Right hindlimb (tissue), 1 donor: ENCODE results near the gene PRR20A.
"Not testable (repeated sequence)": the region's sequence is repeated elsewhere in the genome, so short reads cannot be mapped to it uniquely, and the experiment has no call there.

Experiments
- DNase-seq: peaks from one replicate; pipeline ENCODE4 v3.0.0-alpha.2; 2018

Gene PRR20A

DNA sequence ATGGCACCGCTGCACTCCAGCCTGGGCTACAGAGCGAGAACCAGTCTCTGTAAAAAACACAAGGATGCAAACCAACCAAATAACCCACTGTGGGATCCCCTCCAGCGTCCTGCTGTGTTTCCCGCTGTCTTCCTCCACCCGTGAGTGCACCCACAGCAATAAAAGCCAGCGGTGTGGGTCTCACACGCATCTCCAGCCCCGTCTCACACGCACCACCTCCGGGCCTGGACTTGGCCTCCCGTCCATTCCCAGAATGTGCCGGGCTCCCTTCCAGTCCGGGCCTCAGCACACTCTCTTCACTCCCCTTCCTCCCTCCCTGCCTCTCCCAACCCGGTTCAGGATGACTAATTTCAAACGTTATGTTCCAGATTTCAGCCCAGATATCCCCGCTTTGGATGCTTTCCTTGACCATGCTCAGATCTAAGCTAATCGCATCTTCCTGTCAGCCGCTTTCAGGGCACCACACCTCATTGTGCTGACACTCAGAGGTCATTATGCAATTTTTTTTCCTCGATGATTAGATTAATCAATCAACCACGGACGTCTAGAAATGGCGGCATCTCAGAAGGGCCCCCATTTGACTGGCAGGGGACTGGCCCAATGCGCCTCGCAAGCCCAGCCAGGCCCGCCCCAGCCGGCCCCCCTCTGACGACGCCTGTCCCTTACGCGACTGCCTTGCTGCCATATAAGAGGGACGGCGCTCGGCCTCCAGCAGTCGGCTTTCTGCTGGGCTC, at the start of gene PRR20A:
TSS of gene PRR20A (plus strand) at position 684 of the 734 bp plus-strand sequence. CDS start 387 bp downstream, outside the sequence.
- not testable (repeated sequence) for DNase-seq

DNA sequence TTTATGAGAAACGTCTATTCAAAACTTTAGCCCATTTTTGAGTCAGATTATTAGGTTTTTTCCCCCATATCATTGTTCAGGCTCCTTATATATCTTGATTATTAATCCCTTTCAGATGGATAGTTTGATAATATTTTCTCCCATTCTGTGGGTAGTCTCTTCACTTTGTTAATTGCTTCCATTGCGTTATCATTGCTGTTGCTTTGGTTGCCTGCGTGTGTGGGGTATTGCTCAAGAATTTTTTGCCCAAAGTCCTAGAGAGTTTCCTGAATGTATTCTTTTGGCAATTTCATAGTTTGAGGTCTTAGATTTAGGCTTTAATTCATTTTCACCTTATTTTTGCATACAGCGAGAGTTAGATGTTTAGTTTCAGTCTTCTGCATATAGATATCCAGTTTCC, 25.8 kb upstream of the PRR20A start:
- DNase-seq = no peak

DNA sequence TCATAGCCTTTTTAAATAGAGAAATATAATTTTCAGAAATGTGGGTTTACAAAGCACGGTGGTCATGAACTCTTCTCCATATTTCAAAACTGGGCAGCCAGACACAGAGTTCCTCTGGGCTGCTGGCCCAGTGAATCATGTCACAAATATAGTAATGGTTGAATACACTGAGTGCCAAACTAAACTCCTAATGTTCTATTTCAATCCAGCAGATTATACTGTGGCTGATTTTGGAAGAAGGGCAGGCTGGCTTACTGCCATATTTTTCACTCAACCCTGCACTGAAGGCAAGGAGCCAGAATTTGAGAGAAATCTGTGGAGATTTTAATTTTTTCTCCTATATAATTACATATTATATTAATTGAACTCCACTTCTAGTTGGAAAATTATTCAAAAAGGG, 17.0 kb upstream of the PRR20A start:
- DNase-seq = peak; percentile 84

DNA sequence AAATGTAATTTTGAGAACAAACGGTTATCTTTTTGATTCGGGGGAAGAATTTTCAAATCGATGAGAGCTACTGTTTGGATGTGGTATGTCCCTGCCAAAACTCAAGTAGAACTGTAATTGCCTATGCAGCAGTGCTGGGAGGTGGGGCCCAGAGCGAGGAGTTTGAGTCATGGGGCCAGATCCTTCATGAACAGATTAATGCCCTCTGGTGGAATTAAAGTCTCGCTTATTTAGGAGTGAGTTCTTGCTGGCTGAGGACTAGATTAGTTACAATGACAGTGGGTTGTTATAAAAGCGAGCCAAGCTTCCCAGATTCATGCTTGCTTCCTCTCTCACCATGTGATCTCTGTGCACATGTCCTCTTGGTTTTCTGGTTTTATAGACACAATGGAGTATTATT, 11.8 kb upstream of the PRR20A start:
- DNase-seq = no peak

DNA sequence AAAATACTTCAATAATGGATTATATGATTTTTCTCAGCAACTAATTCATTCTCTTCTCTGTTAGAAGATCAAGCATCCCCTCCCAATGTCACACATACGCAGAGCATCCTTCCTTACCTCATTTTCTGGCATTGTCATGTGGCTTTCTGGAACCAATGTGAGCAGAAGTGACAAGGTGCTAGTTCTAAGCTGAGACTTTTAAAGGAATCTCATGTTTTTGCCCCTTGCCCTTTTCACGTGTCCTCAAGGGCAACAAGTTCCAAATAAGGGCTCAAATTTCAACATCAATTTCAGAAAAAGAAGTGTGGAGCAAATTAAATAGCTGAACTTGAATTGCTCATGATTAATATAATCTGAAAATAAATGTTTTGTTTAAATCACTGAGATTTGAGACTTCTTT, 4.6 kb upstream of the PRR20A start:
- DNase-seq = no peak

DNA sequence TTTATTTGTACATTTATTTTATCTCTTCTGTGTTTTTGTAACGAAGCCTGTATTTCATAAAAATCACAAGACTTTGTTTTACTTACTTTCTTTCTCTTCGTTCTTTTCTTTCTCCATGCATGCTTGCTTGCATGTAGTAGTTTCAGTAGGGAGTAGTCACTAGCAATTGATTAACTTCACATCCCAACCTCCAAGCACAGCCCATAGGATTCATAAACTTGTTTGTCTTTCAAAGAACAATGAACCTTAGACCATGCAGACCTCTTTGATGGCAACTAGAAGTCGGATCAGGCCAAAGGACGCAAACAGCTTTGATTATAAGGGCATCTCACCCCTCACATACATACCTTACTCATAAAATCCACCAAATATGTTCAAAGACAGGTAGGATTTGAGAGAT, 3.1 kb upstream of the PRR20A start:
- no peak for DNase-seq

DNA sequence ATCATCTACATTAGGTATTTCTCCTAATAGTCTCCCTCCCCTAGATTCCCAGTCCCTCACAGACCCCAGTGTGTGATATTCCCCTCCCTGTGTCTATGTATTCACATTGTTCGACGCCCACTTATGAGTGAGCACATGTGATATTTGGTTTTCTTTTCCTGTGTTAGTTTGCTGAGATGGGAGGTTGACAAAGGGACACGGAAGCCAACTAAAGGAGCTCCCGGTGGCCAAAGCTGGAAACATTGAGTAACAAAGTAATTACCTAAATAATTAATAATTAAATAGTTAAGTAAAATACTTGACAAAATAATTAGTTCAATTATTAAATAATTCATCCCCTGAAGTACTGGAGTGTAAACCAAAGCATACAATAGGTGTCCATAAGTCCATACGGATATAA, 1.7 kb upstream of the PRR20A start:
- DNase-seq = no peak

DNA sequence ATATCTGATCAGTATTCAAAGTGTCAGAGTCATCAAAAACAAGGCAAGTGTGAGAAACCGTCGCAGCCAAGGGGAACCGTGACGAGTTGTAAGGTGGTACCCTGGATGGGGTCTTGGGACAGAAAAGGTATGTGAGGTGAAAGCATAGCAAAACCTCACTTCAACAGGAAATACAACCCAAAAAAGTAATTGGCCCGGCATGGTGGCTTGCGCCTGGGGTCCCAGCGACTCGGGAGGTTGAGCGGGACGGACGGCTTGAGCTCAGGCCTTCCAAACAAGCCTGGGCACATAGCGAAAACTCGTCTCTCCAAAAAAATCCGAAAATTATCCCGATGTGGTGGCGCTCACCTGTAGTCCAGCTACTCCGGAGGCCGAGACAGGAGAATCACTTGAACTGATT, 937 bp upstream of the PRR20A start:
- not testable (repeated sequence) for DNase-seq

DNA sequence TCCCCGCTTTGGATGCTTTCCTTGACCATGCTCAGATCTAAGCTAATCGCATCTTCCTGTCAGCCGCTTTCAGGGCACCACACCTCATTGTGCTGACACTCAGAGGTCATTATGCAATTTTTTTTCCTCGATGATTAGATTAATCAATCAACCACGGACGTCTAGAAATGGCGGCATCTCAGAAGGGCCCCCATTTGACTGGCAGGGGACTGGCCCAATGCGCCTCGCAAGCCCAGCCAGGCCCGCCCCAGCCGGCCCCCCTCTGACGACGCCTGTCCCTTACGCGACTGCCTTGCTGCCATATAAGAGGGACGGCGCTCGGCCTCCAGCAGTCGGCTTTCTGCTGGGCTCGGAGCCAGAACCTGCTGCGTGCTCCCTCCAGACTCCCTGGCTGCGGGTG, 6.5 kb downstream of the PRR20A start, which contains the start of gene PRR20B:
TSS of gene PRR20B (plus strand) at position 301 of the 400 bp plus-strand sequence. CDS start 387 bp downstream, outside the sequence.
- DNase-seq = not testable (repeated sequence)

DNA sequence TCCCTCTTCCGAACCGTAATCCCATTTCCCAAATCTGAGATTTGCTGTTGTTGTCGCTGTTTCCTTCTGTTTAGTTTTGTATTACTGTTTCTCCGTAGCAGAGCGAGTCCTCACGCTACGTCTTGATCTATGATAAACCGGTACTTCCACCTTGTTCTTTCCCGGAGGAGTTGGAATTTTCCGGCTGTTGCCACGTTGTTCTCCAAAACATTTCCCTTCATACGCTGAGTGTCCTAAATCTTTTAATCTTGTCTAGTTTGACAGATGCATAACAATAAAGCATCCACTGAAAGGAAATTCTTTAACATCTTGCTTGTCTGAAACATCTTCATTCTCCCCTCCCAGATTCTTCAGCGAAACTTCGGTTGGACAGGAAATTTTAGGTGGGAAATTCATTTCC, 7.4 kb downstream of the PRR20A start:
- not testable (repeated sequence) for DNase-seq

DNA sequence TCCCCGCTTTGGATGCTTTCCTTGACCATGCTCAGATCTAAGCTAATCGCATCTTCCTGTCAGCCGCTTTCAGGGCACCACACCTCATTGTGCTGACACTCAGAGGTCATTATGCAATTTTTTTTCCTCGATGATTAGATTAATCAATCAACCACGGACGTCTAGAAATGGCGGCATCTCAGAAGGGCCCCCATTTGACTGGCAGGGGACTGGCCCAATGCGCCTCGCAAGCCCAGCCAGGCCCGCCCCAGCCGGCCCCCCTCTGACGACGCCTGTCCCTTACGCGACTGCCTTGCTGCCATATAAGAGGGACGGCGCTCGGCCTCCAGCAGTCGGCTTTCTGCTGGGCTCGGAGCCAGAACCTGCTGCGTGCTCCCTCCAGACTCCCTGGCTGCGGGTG, 13.0 kb downstream of the PRR20A start, which contains the start of gene PRR20C:
TSS of gene PRR20C (plus strand) at position 301 of the 400 bp plus-strand sequence. CDS start 387 bp downstream, outside the sequence.
- DNase-seq = not testable (repeated sequence)

DNA sequence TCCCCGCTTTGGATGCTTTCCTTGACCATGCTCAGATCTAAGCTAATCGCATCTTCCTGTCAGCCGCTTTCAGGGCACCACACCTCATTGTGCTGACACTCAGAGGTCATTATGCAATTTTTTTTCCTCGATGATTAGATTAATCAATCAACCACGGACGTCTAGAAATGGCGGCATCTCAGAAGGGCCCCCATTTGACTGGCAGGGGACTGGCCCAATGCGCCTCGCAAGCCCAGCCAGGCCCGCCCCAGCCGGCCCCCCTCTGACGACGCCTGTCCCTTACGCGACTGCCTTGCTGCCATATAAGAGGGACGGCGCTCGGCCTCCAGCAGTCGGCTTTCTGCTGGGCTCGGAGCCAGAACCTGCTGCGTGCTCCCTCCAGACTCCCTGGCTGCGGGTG, 19.6 kb downstream of the PRR20A start, which contains the start of gene PRR20D:
TSS of gene PRR20D (plus strand) at position 301 of the 400 bp plus-strand sequence. CDS start 387 bp downstream, outside the sequence.
- DNase-seq = not testable (repeated sequence)

DNA sequence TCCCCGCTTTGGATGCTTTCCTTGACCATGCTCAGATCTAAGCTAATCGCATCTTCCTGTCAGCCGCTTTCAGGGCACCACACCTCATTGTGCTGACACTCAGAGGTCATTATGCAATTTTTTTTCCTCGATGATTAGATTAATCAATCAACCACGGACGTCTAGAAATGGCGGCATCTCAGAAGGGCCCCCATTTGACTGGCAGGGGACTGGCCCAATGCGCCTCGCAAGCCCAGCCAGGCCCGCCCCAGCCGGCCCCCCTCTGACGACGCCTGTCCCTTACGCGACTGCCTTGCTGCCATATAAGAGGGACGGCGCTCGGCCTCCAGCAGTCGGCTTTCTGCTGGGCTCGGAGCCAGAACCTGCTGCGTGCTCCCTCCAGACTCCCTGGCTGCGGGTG, 26.2 kb downstream of the PRR20A start, which contains the start of gene PRR20E:
TSS of gene PRR20E (plus strand) at position 301 of the 400 bp plus-strand sequence. CDS start 387 bp downstream, outside the sequence.
- not testable (repeated sequence) for DNase-seq

DNA sequence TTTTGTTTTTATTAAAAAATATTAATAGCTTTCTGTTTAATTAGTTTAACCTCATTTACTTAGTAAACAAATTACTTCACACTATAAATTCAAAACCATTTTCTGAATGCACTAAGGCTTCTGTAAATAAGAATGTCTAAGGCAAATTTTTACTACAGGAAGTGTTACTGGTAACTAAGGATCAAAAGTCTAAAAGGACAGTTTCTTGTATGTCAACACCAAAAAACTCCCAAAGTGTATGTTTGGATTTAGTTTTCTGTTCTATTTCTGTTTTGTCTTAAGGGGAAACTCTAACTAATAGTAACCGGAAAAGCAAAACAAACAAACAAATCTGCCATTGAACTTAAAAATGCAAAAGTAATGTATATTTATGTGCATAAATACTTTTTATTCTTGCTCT, 50.9 kb downstream of the PRR20A start:
- DNase-seq = no peak
